ENCODE measurements around the gene EPX.

GRCh38 chr17:58153046-58153445 lies 39.5 kb upstream of the EPX start:
- TF ChIP-seq EGR1 (IDR thresholded peaks at IDR 0.05): no peak
- TF ChIP-seq YY1 (IDR thresholded peaks at IDR 0.05; ENCODE audit: low read depth): no peak
- TF ChIP-seq CREB1 (IDR thresholded peaks at IDR 0.05; ENCODE audit: low read depth): no peak
- no peak for TF ChIP-seq TCF12 (IDR thresholded peaks at IDR 0.05; ENCODE audit: low read depth)
- no peak for TF ChIP-seq REST (IDR thresholded peaks at IDR 0.05; ENCODE audit: low read depth)
- TF ChIP-seq, protein P1, sequence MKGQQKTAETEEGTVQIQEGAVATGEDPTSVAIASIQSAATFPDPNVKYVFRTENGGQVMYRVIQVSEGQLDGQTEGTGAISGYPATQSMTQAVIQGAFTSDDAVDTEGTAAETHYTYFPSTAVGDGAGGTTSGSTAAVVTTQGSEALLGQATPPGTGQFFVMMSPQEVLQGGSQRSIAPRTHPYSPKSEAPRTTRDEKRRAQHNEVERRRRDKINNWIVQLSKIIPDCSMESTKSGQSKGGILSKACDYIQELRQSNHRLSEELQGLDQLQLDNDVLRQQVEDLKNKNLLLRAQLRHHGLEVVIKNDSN (IDR thresholded peaks at IDR 0.05): no peak
- TF ChIP-seq EP300 (IDR thresholded peaks at IDR 0.05; ENCODE audit: borderline replicate concordance): no peak
- no peak for TF ChIP-seq NFIC (IDR thresholded peaks at IDR 0.05)
- no peak for TF ChIP-seq TAF1 (IDR thresholded peaks at IDR 0.05; ENCODE audit: low read depth)
- no peak for TF ChIP-seq MAX (IDR thresholded peaks at IDR 0.05)
- no peak for TF ChIP-seq RAD21 (IDR thresholded peaks at IDR 0.05; ENCODE audit: low read depth)
- no peak for TF ChIP-seq TEAD4 (IDR thresholded peaks at IDR 0.05)
- no peak for TF ChIP-seq CEBPB (IDR thresholded peaks at IDR 0.05)
- TF ChIP-seq ZBTB7A (IDR thresholded peaks at IDR 0.05; ENCODE audit: low read depth): no peak

Data from Ishikawa (cell line).